Common myeloid progenitor, CD34-positive (primary cell): Measurements from ENCODE around the gene GAB4.
A peak's percentile ranks its signal among the peaks of the same experiment; 100 is the strongest.
"Not testable (repeated sequence)": the region's sequence is repeated elsewhere in the genome, so short reads cannot be mapped to it uniquely, and the experiment has no call there.

Source experiments
- CTCF ChIA-PET: fragments of 350-600 bp; sonication (Branson Sonifier 250); formaldehyde crosslinking; loops from one replicate; lab custom pipeline; 2021; ENCODE audit warnings: antibody characterized with exemption; lab: Charles Lee
- POLR2A ChIA-PET: fragments of 350-600 bp; sonication (Branson Sonifier 250); formaldehyde crosslinking; loops from one replicate; lab custom pipeline; 2021; ENCODE audit warnings: antibody characterized with exemption; lab: Charles Lee
- DNase-seq, 3 donors: peaks; one replicate each; pipeline versions ENCODE4 v3.0.0 to v3.0.0-alpha.2; 2013
- H3K27ac ChIP-seq, 2 experiments: 1 replicate in 1 of 2; 2 replicates in 1 of 2; pipeline ENCODE4 v1.7.0; 2013; ENCODE audit warnings: inconsistent platforms in 2 of 2, low read length in 2 of 2, mild to moderate bottlenecking in 2 of 2, low read depth in 1 of 2, moderate library complexity in 1 of 2; ENCODE audit not compliant: severe bottlenecking in 2 of 2, insufficient read depth in 1 of 2, poor library complexity in 1 of 2
- H3K27me3 ChIP-seq, 5 experiments: replicated peaks in 2 of 5; 1 replicate in 3 of 5; 2 replicates in 2 of 5; pipeline versions ENCODE4 v1.6.1 to v1.7.0; 2013; ENCODE audit warnings: low read length in 4 of 5, mild to moderate bottlenecking in 2 of 5, moderate library complexity in 2 of 5, inconsistent platforms in 1 of 5; ENCODE audit not compliant: insufficient read depth in 5 of 5, control insufficient read depth in 4 of 5
- H3K36me3 ChIP-seq, 4 experiments: 1 replicate in 2 of 4; 2 replicates in 2 of 4; pipeline versions ENCODE4 v1.6.1 to v1.7.0; 2013; ENCODE audit warnings: low read length in 3 of 4, control low read depth in 1 of 4, mild to moderate bottlenecking in 1 of 4; ENCODE audit not compliant: control insufficient read depth in 4 of 4, insufficient read depth in 4 of 4
- H3K4me1 ChIP-seq, 4 experiments: 1 replicate in 3 of 4; 2 replicates in 1 of 4; pipeline versions ENCODE4 v1.6.1 to v1.7.1; 2013; ENCODE audit warnings: low read length in 3 of 4, mild to moderate bottlenecking in 3 of 4, control low read depth in 1 of 4, inconsistent platforms in 1 of 4, moderate library complexity in 1 of 4; ENCODE audit not compliant: control insufficient read depth in 4 of 4, insufficient read depth in 4 of 4; ENCODE audit errors: control extremely low read depth in 1 of 4
- H3K4me3 ChIP-seq, 7 experiments: 1 replicate in 4 of 7; 2 replicates in 3 of 7; pipeline versions ENCODE4 v1.5.1 to v1.7.0; 2013; ENCODE audit warnings: mild to moderate bottlenecking in 7 of 7, low read length in 6 of 7, moderate library complexity in 6 of 7, inconsistent platforms in 2 of 7, low read depth in 2 of 7, control low read depth in 1 of 7; ENCODE audit not compliant: insufficient read depth in 4 of 7, control insufficient read depth in 1 of 7; ENCODE audit errors: extremely low read depth in 1 of 7
- H3K9me3 ChIP-seq, 5 experiments: 1 replicate in 4 of 5; 2 replicates in 1 of 5; pipeline versions ENCODE4 v1.6.1 to v1.7.1; 2013; ENCODE audit warnings: low read length in 4 of 5, mild to moderate bottlenecking in 2 of 5, inconsistent platforms in 1 of 5, low read depth in 1 of 5, moderate library complexity in 1 of 5; ENCODE audit not compliant: control insufficient read depth in 4 of 5, insufficient read depth in 2 of 5; ENCODE audit errors: control extremely low read depth in 1 of 5
- WGBS: methylation state at CpG from one replicate; pipeline ENCODE4 v1.1.5; 2013; ENCODE audit not compliant: insufficient coverage; 5-methylcytosine and 5-hydroxymethylcytosine counted together

Gene GAB4

DNA sequence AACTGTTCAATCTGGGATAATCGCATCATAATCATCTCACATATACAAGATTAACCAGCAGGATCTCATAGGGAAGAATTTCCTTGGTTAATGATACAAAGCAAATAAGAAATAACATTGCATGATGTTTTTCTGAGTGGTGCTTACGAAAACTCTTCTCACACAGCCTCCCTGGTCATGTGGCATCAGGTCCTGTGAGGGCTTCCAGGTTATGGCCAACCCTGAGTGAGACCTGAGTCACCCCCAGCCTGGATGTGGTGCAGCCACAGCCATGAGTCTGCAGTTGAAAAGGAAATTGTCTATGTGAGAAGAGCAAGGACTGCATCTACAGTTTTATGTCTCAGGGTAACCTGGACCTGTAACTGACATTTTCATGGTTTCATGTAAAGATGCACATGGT lies 92.3 kb downstream of the GAB4 start:
- no peak overlapping the region for H3K27ac ChIP-seq
- DNase-seq, result peak; percentile 72 to 96 (median 95)
- no peaks in the 10 kb centered on the region for H3K9me3 ChIP-seq
- WGBS, result 29% methylated on average over 1 of the region's 2 CpGs
- ChIA-PET CTCF (interaction anchor here (0.8 to 3.5 kb wide), 5 partner anchors 12 to 475 kb away, joined by 3 to 35 read pairs (median 3); no protein-coding TSS in a partner anchor), POLR2A (no interaction called here)
- H3K4me3 ChIP-seq, result no peak overlapping the region
- peaks cover 5 to 23% (median 15%) of the 10 kb centered on the region in 4 experiments for H3K4me1 ChIP-seq
- H3K36me3 ChIP-seq, result no peaks in the 10 kb centered on the region
- peaks cover 0 to 2% (median 0%) of the 10 kb centered on the region in 5 experiments for H3K27me3 ChIP-seq

GRCh38 chr22:16914911-16915310 lies 93.1 kb downstream of the GAB4 start:
- peaks cover 5 to 23% (median 15%) of the 10 kb centered on the region in 4 experiments for H3K4me1 ChIP-seq
- H3K27ac ChIP-seq, H3K36me3 ChIP-seq, H3K4me3 ChIP-seq, H3K27me3 ChIP-seq, H3K9me3 ChIP-seq, DNase-seq, POLR2A ChIA-PET: not testable (repeated sequence)
- CTCF ChIA-PET, result interaction anchor here (1.9 kb wide), 1 partner anchor 143 kb away, joined by 6 read pairs; no protein-coding TSS in a partner anchor
- no CpG with 5 or more reads among the region's 1 CpG for WGBS

DNA sequence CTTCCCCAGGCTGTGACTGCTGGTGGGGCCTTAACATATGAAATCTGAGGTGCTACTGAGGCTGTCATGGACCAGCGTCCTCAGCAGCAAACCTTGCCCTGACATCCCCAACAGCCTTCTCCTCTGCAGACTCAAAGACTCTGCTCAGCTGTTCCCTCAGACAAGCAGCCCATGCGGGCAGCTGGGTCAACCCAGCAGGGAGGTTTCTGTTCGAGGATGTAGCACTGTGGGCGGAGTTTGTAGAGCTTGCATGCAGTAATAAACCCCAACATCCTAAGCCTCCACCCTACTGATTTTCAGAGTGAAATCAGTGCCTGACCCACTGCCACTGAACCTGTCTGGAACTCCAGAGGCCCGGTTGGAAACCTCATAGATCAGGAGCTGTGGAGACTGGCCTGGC lies 94.0 kb downstream of the GAB4 start:
- Histone ChIP-seq H3K4me1 (peaks cover 5 to 23% (median 15%) of the 10 kb centered on the region in 4 experiments), H3K27me3 (peaks cover 0 to 2% (median 0%) of the 10 kb centered on the region in 5 experiments), H3K36me3 (no peaks in the 10 kb centered on the region), H3K9me3 (no peaks in the 10 kb centered on the region), H3K27ac (no peak overlapping the region), H3K4me3 (no peak overlapping the region)
- CTCF ChIA-PET, result interaction anchor here (1.9 kb wide), 1 partner anchor 144 kb away, joined by 6 read pairs; no protein-coding TSS in a partner anchor
- 95% methylated on average over 4 of the region's 5 CpGs for WGBS
- POLR2A ChIA-PET, result interaction anchor here (0.6 kb wide), 1 partner anchor 199 kb away, joined by 5 read pairs; no protein-coding TSS in a partner anchor
- no peak for DNase-seq

- H3K36me3 ChIP-seq, result no peaks in the 10 kb centered on the region
- H3K4me1 ChIP-seq, result peaks cover 5 to 21% (median 15%) of the 10 kb centered on the region in 4 experiments
- no peak for DNase-seq
- H3K27me3 ChIP-seq, result peaks cover 0 to 2% (median 0%) of the 10 kb centered on the region in 5 experiments
- WGBS, result 100% methylated on average over 1 of the region's 3 CpGs
- no peak overlapping the region for H3K27ac ChIP-seq
- no peak overlapping the region for H3K4me3 ChIP-seq
- CTCF ChIA-PET, result interaction anchor here (0.7 kb wide), 1 partner anchor 68 kb away, joined by 3 read pairs; no protein-coding TSS in a partner anchor
- POLR2A ChIA-PET, result no interaction called here
- no peaks in the 10 kb centered on the region for H3K9me3 ChIP-seq
Observed at GRCh38 chr22:16912281-16912680, 95.7 kb downstream of the GAB4 start.
